OCI-LY7 (cell line): Measurements from ENCODE around the gene SLAIN2. TPM values are rescaled to one million over a fixed set of nuclear protein-coding genes. Genes with fewer than 3 reads are reported as not detected.

Source experiments
- BruUV-seq: library from RNA; stranded (reverse); fragments of 400-500 nt; replicated peaks from 2 replicates; lab custom pipeline; 2021; lab: Mats Ljungman, UMichigan
- CTCF ChIA-PET: fragments of 300-600 bp; sonication (Branson Sonifier 250); formaldehyde crosslinking; loops from one replicate; lab custom pipeline; 2022; ENCODE audit warnings: antibody characterized with exemption; ENCODE audit not compliant: unreplicated experiment; lab: Charles Lee
- POLR2A ChIA-PET: fragments of 300-600 bp; sonication (Branson Sonifier 250); formaldehyde crosslinking; loops from one replicate; lab custom pipeline; 2022; ENCODE audit warnings: antibody characterized with exemption; lab: Charles Lee
- DNase-seq: peaks from one replicate; pipeline ENCODE4 v3.0.0-alpha.2; 2015; ENCODE audit warnings: low spot score
- H2AFZ ChIP-seq: fragments of 200-600 bp; sonication (generic), shearing (Covaris generic); 2 replicates; pipeline ENCODE4 v1.6.1; 2014; ENCODE audit warnings: mild to moderate bottlenecking, antibody characterized with exemption, low read length, moderate library complexity
- H3K27ac ChIP-seq: fragments of 200-600 bp; sonication (generic); 2 replicates; pipeline ENCODE4 v1.5.1; 2014; ENCODE audit warnings: mixed run types, low read depth, mild to moderate bottlenecking, moderate library complexity, low read length, inconsistent platforms; ENCODE audit not compliant: poor library complexity, severe bottlenecking
- H3K36me3 ChIP-seq: fragments of 200-600 bp; sonication (generic); 2 replicates; pipeline ENCODE4 v1.6.1; 2014; ENCODE audit warnings: mild to moderate bottlenecking, antibody characterized with exemption, low read length, moderate library complexity, mixed read lengths; ENCODE audit not compliant: insufficient read depth
- H3K4me1 ChIP-seq: fragments of 200-600 bp; sonication (generic); 2 replicates; pipeline ENCODE4 v1.5.1; 2014; ENCODE audit warnings: mild to moderate bottlenecking, low read length; ENCODE audit not compliant: insufficient read depth, poor library complexity, severe bottlenecking
- H3K4me2 ChIP-seq: fragments of 200-600 bp; sonication (generic); 2 replicates; pipeline ENCODE4 v1.6.1; 2014; ENCODE audit warnings: mild to moderate bottlenecking, low read length
- H3K4me3 ChIP-seq: fragments of 200-600 bp; sonication (generic); 2 replicates; pipeline ENCODE4 v1.5.1; 2014; ENCODE audit warnings: mild to moderate bottlenecking, low read depth, low read length; ENCODE audit not compliant: poor library complexity, severe bottlenecking
- H3K79me2 ChIP-seq: fragments of 200-600 bp; sonication (generic); 2 replicates; pipeline ENCODE4 v1.6.1; 2016; ENCODE audit warnings: low read depth, mild to moderate bottlenecking, low read length, moderate library complexity, mixed read lengths; ENCODE audit not compliant: insufficient read depth
- H3K9me2 ChIP-seq: fragments of 200-600 bp; sonication (generic); 2 replicates; pipeline ENCODE4 v1.6.1; 2016; ENCODE audit warnings: mild to moderate bottlenecking, low read length, mixed read lengths; ENCODE audit not compliant: insufficient read depth
- H3K9me3 ChIP-seq: fragments of 200-600 bp; sonication (generic); 2 replicates; pipeline ENCODE4 v1.6.1; 2014; ENCODE audit warnings: mild to moderate bottlenecking, mixed run types, low read length, mixed read lengths
- H4K20me1 ChIP-seq: fragments of 200-600 bp; sonication (generic); 2 replicates; pipeline ENCODE4 v1.6.1; 2014; ENCODE audit warnings: mild to moderate bottlenecking, antibody characterized with exemption, low read length, moderate library complexity, mixed read lengths; ENCODE audit not compliant: insufficient read depth
- CTCF ChIP-seq: fragments of 200-600 bp; sonication (generic); conservative IDR thresholded peaks from 2 replicates; pipeline ENCODE4 v1.5.1; 2014; ENCODE audit warnings: mild to moderate bottlenecking, antibody characterized with exemption, low read length, moderate library complexity, mixed read lengths
- EZH2phosphoT487 ChIP-seq: fragments of 200-600 bp; sonication (generic); IDR thresholded peaks from 2 replicates; pipeline ENCODE4 v1.6.1; 2018; ENCODE audit warnings: low read depth, borderline replicate concordance, mild to moderate bottlenecking, mixed run types, antibody characterized with exemption, low read length, moderate library complexity, mixed read lengths
- intact Hi-C: fragments of 100-400 bp; cut with micrococcal nuclease; formaldehyde crosslinking; loops from one replicate; pipeline ENCODE4 v1.10.0; 2022; ENCODE audit not compliant: unreplicated experiment
- total RNA-seq, 2 experiments: library from RNA; depleted of rRNA in 1 of 2; stranded (reverse); fragments of >200 nt in 1 of 2; shearing (Covaris generic) in 1 of 2; gene quantifications; 2 replicates each; pipeline ENCODE4 v1.2.3, GENCODE V29; 2014 to 2022

The SLAIN2 gene
- total RNA-seq, 2 experiments from 2014 or later: 21.1 to 40.2 TPM

- ChIA-PET CTCF (no interaction called here), POLR2A (interaction anchor here (0.5 kb wide), 1 partner anchor 491 kb away, joined by 4 read pairs; no protein-coding TSS in a partner anchor)
Measured at GRCh38 chr4:48345542-48345941, 4.2 kb downstream of the SLAIN2 start.

DNA sequence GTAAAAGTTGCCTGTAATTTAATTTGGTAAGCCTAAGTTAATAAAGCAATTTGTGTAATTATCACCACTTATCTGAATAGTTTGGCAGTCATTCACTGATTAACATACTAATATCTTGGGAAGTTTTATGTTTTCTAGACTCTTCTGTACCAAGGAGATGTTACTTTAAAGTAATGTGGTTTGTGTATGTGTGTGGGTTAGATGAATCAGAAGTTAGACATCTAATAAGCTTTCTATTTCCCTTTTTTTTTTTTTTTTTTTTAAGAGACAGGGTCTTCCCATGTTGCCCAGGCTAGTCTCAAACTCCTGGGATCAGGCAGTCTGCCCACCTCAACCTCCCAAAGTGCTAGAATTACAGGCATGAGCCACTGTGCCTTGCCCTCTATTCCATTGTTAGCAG lies 5.3 kb downstream of the SLAIN2 start:
- CTCF ChIA-PET: interaction anchor here (0.6 kb wide), 1 partner anchor 787 kb away, joined by 3 read pairs; no protein-coding TSS in a partner anchor
- BruUV-seq: no TSS peak
- peaks cover 22% of the 10 kb centered on the region for H3K4me1 ChIP-seq
- POLR2A ChIA-PET: interaction anchor here (1.5 to 1.8 kb wide), 2 partner anchors 10 to 15 kb away, joined by 3 to 5 read pairs; no protein-coding TSS in a partner anchor
- H3K27ac ChIP-seq: no peak overlapping the region
- H2AFZ ChIP-seq: no peak overlapping the region
- H3K4me3 ChIP-seq: no peak overlapping the region
- no peak for DNase-seq
- intact Hi-C loops: loop anchor here (10.0 kb wide), 2 partner anchors 312 to 862 kb away; partner anchors contain the start of gene ATP10D
- no peak for TF ChIP-seq CTCF
- no peak for TF ChIP-seq EZH2phosphoT487
- peaks cover 32% of the 10 kb centered on the region; the same call in 1 of the 2 replicates for H4K20me1 ChIP-seq
- no peaks in the 10 kb centered on the region for H3K36me3 ChIP-seq
- no peaks in the 10 kb centered on the region for H3K9me3 ChIP-seq
- H3K79me2 ChIP-seq: peaks cover 92% of the 10 kb centered on the region
- H3K9me2 ChIP-seq: no peaks in the 10 kb centered on the region
- H3K4me2 ChIP-seq: no peak overlapping the region

More at GRCh38 chr4:48345542-48345941, 4.2 kb downstream of the SLAIN2 start:
- Histone ChIP-seq H3K36me3 (no peaks in the 10 kb centered on the region), H3K9me3 (no peaks in the 10 kb centered on the region), H2AFZ (no peak overlapping the region), H4K20me1 (peaks cover 32% of the 10 kb centered on the region; the same call in 1 of the 2 replicates), H3K27ac (no peak overlapping the region), H3K9me2 (no peaks in the 10 kb centered on the region), H3K4me1 (peaks cover 22% of the 10 kb centered on the region), H3K79me2 (peaks cover 86% of the 10 kb centered on the region), H3K4me3 (no peak overlapping the region), H3K4me2 (no peak overlapping the region)
- no peak for DNase-seq
- TF ChIP-seq CTCF: no peak
- TF ChIP-seq EZH2phosphoT487: no peak
- BruUV-seq: no TSS peak
- intact Hi-C loops: loop anchor here (10.0 kb wide), 2 partner anchors 311 to 861 kb away; partner anchors contain the start of gene ATP10D

- H4K20me1 ChIP-seq: peaks cover 29% of the 10 kb centered on the region; the same call in 1 of the 2 replicates
- ChIA-PET CTCF (no interaction called here), POLR2A (interaction anchor here (0.6 to 1.8 kb wide), 6 partner anchors 9 to 449 kb away, joined by 3 to 6 read pairs (median 4); no protein-coding TSS in a partner anchor)
- intact Hi-C loops: loop anchor here (10.0 kb wide), 2 partner anchors 313 to 863 kb away; partner anchors contain the start of gene ATP10D
- no peak overlapping the region for H3K4me3 ChIP-seq
- no peak for DNase-seq
- H2AFZ ChIP-seq: no peak overlapping the region
- H3K27ac ChIP-seq: no peak overlapping the region
- peaks cover 22% of the 10 kb centered on the region for H3K4me1 ChIP-seq
- H3K9me2 ChIP-seq: no peaks in the 10 kb centered on the region
- BruUV-seq: no TSS peak
- H3K9me3 ChIP-seq: peaks cover 2% of the 10 kb centered on the region; the same call in 1 of the 2 replicates
- no peak overlapping the region for H3K4me2 ChIP-seq
- H3K36me3 ChIP-seq: peaks cover 1% of the 10 kb centered on the region; the same call in 1 of the 2 replicates
- no peak for TF ChIP-seq CTCF
- TF ChIP-seq EZH2phosphoT487: no peak
- peaks cover 85% of the 10 kb centered on the region for H3K79me2 ChIP-seq
Measured at GRCh38 chr4:48347282-48347921, 6.1 kb downstream of the SLAIN2 start.
